K562 treated with DMSO at 1 percent for 4 hours (cell line): ENCODE data around the gene TM7SF2. TPM values are rescaled to one million over a fixed set of nuclear protein-coding genes. Genes with fewer than 3 reads are reported as not detected.

Experiments used
- total RNA-seq: library from RNA; unstranded; fragments of 300-600 nt; gene quantifications from 2 replicates; pipeline ENCODE4 v1.2.3, GENCODE V29; 2022; ENCODE audit not compliant: insufficient read depth

Gene TM7SF2
- total RNA-seq: 16.1 and 16.4 TPM in 2 replicates

GRCh38 chr11:65111744-65112545, at the start of gene TM7SF2:
Gene TM7SF2 (plus strand): TSS chr11:65111872. CDS start chr11:65112016, 144 bp downstream.

GRCh38 chr11:65083834-65084597, 27.7 kb upstream of the TM7SF2 start, which contains the start of the genes CDCA5 and ZFPL1:
Gene CDCA5 (minus strand): TSS chr11:65084040. CDS start chr11:65083978, 62 bp downstream.
Gene ZFPL1 (plus strand): TSS chr11:65084222. CDS start chr11:65084699, 477 bp downstream.

GRCh38 chr11:65095974-65096806, 15.5 kb upstream of the TM7SF2 start, which contains the start of gene VPS51:
Gene VPS51 (plus strand): TSS chr11:65096214. CDS start chr11:65096251, 37 bp downstream.

GRCh38 chr11:65117206-65118096, 5.8 kb downstream of the TM7SF2 start, which contains the start of gene ZNHIT2:
Gene ZNHIT2 (minus strand): TSS chr11:65117701. CDS start chr11:65117653, 48 bp downstream.

GRCh38 chr11:65121865-65122696, 10.4 kb downstream of the TM7SF2 start, which contains the start of the genes FAU and MRPL49:
Gene FAU (minus strand): TSS chr11:65122134. CDS start chr11:65121813, 321 bp downstream.
Gene MRPL49 (plus strand): TSS chr11:65122321. CDS start chr11:65122347, 26 bp downstream.

GRCh38 chr11:65134240-65134951, 22.7 kb downstream of the TM7SF2 start, which contains the start of gene SYVN1:
Gene SYVN1 (minus strand): TSS chr11:65134519. CDS start chr11:65133601, 918 bp downstream.

Other genes starting within 250 kb of the TM7SF2 start
- gene EHD1, start 233.3 kb upstream of the TM7SF2 start, total RNA-seq: 46.2 and 57.9 TPM in 2 replicates
- 28.1 and 38.9 TPM in 2 replicates for gene ATG2A, start 194.7 kb upstream of the TM7SF2 start, total RNA-seq
- 8.5 and 13.9 TPM in 2 replicates for gene PPP2R5B, start 187.2 kb upstream of the TM7SF2 start, total RNA-seq
- gene GPHA2, start 176.0 kb upstream of the TM7SF2 start, total RNA-seq: not detected in 2 replicates
- not detected in 2 replicates for gene MAJIN, start 139.8 kb upstream of the TM7SF2 start, total RNA-seq
- gene BATF2, start 114.9 kb upstream of the TM7SF2 start, total RNA-seq: 4.3 and 5.6 TPM in 2 replicates
- 166 and 168 TPM in 2 replicates for gene ARL2, start 97.7 kb upstream of the TM7SF2 start, total RNA-seq
- 33.8 and 37.5 TPM in 2 replicates for gene SNX15, start 84.4 kb upstream of the TM7SF2 start, total RNA-seq
- 50.3 and 51.3 TPM in 2 replicates for gene SAC3D1, start 70.7 kb upstream of the TM7SF2 start, total RNA-seq
- gene NAALADL1, start 53.3 kb upstream of the TM7SF2 start, total RNA-seq: 1.1 TPM in 1 of 2 replicates, not detected in the other
- gene CDCA5, start 27.8 kb upstream of the TM7SF2 start, total RNA-seq: 68.8 and 84.7 TPM in 2 replicates
- gene ZFPL1, start 27.6 kb upstream of the TM7SF2 start, total RNA-seq: 61.2 and 79.7 TPM in 2 replicates
- gene VPS51, start 15.7 kb upstream of the TM7SF2 start, total RNA-seq: 153 and 168 TPM in 2 replicates
- gene ZNHIT2, start 5.8 kb downstream of the TM7SF2 start, total RNA-seq: 16.2 and 21.9 TPM in 2 replicates
- gene FAU, start 10.3 kb downstream of the TM7SF2 start, total RNA-seq: 1,054 and 1,266 TPM in 2 replicates
- gene MRPL49, start 10.4 kb downstream of the TM7SF2 start, total RNA-seq: 69.2 and 74.8 TPM in 2 replicates
- gene SYVN1, start 22.6 kb downstream of the TM7SF2 start, total RNA-seq: 43.5 and 53.4 TPM in 2 replicates
- gene SPDYC, start 58.4 kb downstream of the TM7SF2 start, total RNA-seq: 13.6 and 14.1 TPM in 2 replicates
- gene CAPN1, start 70.1 kb downstream of the TM7SF2 start, total RNA-seq: 149 and 191 TPM in 2 replicates
- 14.6 and 18.3 TPM in 2 replicates for gene POLA2, start 150.1 kb downstream of the TM7SF2 start, total RNA-seq
- 1.9 and 3.4 TPM in 2 replicates for gene CDC42EP2, start 203.0 kb downstream of the TM7SF2 start, total RNA-seq
- gene DPF2, start 222.0 kb downstream of the TM7SF2 start, total RNA-seq: 50.7 and 55.1 TPM in 2 replicates
- gene TIGD3, start 242.9 kb downstream of the TM7SF2 start, total RNA-seq: 2.2 and 4.9 TPM in 2 replicates